D721Med (cell line): ENCODE results near the gene GHR.
"Not testable (repeated sequence)": the region's sequence is repeated elsewhere in the genome, so short reads cannot be mapped to it uniquely, and the experiment has no call there.

ENCODE experiments used
- DNase-seq: peaks from one replicate; pipeline ENCODE4 v3.0.0; 2011; ENCODE audit warnings: low spot score; ENCODE audit not compliant: insufficient read length
- FAIRE-seq: peaks from 2 replicates; lab custom pipeline; 2011; peaks lifted over from hg19 to GRCh38; lab: Jason Lieb, UNC
- TF ChIP-seq, protein P1 (sequence below): IDR thresholded peaks from 2 replicates; pipeline ENCODE4 v1.5.1; 2012; ENCODE audit warnings: mild to moderate bottlenecking, control low read depth; ENCODE audit not compliant: insufficient read depth; ENCODE audit errors: missing control alignments

The GHR gene

DNA sequence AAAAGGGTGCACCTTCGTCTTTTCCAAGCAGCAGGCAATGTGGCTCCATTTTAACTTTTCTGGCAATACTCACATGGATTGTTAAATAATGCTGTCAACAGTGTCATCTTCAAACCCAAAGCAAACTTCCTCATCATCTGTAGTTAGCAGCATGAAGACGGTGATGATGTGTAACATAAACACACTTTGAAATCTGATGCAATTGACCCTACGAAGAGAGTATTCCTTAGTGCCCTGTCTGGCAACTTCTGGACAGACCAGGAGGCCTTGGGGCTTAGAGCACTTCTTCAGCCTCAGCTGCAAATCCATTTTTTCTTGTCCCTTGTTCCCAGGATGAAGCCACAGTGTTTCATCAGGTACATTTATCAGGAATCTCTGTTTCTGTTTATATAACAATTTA is 149.1 kb downstream of the GHR start:
- TF ChIP-seq, protein P1, sequence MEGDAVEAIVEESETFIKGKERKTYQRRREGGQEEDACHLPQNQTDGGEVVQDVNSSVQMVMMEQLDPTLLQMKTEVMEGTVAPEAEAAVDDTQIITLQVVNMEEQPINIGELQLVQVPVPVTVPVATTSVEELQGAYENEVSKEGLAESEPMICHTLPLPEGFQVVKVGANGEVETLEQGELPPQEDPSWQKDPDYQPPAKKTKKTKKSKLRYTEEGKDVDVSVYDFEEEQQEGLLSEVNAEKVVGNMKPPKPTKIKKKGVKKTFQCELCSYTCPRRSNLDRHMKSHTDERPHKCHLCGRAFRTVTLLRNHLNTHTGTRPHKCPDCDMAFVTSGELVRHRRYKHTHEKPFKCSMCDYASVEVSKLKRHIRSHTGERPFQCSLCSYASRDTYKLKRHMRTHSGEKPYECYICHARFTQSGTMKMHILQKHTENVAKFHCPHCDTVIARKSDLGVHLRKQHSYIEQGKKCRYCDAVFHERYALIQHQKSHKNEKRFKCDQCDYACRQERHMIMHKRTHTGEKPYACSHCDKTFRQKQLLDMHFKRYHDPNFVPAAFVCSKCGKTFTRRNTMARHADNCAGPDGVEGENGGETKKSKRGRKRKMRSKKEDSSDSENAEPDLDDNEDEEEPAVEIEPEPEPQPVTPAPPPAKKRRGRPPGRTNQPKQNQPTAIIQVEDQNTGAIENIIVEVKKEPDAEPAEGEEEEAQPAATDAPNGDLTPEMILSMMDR: no peak
- FAIRE-seq (no peak), DNase-seq (no peak)

GRCh38 chr5:42573386-42573785 is 150.1 kb downstream of the GHR start:
- DNase-seq (no peak), FAIRE-seq (no peak)
- TF ChIP-seq, protein P1: no peak

- DNase-seq, FAIRE-seq: not testable (repeated sequence)
Measured at GRCh38 chr5:42575914-42576313, 152.7 kb downstream of the GHR start.

GRCh38 chr5:42578901-42579300 is 155.7 kb downstream of the GHR start:
- DNase-seq, FAIRE-seq: not testable (repeated sequence)

DNA sequence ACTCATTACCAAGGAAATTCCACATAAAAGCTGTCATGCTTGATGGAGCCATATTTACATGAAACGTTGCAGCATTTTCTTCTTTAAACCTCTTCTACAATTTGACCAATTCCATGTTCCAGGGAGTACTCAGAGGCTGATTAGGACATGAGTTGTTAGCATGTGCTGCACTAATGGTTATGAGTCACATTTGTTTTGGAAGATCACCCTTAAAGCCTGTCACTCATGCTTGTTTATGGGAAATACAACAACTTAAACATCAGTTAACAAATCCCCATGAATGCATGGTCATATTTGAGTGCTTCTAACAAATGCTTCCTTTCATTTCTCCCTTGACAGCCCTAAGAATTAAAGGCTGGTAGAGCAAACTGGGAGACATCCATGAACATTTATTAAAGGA is 156.1 kb downstream of the GHR start:
- FAIRE-seq (no peak), DNase-seq (no peak)
- TF ChIP-seq, protein P1: no peak

DNA sequence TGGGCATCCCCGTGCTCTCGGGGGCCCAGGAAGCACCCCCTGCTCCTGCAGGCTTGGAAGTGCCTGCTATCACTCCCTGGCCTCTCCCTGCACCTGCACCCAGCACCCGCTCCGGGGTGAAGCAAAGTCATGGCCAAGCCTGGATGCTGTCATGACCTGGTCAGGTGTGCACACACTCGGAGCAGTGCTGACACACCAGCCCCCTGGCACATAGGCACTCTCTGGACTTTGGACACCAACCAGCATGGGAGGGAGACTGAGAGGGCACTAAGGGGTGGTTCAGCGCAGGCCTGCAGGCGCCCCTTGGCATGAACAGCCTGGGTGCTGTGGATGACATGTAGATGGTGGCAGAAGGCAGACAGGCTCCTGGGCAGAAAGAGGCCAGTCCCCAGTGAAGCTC is 158.6 kb downstream of the GHR start:
- TF ChIP-seq, protein P1: no peak
- no peak for DNase-seq
- no peak for FAIRE-seq

DNA sequence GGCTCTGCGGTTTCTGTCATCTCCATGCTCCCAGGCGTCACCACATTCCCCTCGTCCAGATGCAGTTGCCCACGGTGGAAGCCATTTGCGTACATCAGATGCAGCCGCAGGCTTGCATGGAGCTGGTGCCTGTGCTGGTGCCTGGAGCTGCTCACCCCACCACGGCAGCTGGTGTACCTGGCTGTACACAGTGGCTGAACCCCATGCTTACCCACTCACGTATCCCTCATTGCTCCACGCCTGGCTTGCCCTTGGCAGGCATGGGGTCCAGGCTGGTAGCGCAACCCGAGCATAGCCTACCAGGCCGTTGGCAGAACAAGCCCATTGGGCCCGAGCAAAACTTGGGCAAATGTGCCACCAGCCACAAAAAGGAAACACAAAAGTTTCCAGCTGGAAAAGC is 159.5 kb downstream of the GHR start:
- TF ChIP-seq, protein P1: no peak
- no peak for FAIRE-seq
- DNase-seq: no peak

DNA sequence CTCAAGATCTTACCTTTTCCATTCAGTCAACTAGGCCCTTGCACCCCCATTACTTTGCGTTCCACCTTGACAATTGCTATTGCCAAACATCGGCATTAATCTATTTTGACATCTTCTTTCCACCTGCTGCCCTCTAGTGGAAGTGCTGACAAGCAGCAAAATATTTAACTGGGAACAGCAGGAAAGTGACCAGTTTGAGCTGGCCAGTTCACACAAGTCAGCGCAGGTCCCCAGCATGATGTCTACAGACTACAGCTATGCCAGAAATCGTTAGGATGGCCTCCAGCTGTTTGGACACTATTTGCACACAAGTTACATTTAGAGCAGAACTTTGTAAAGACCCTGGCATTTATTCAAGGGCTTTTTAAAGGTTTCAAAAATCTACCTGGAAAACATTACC is 160.1 kb downstream of the GHR start:
- TF ChIP-seq, protein P1: peak; percentile 77
- no peak for FAIRE-seq
- DNase-seq: peak; percentile 35
